ENCODE results near the gene PARP16. TPM values are rescaled to one million over a fixed set of nuclear protein-coding genes. Genes with fewer than 3 reads are reported as not detected.

The PARP16 gene
- total RNA-seq, 3 donors from 2014 or later (not counting 1 experiment from before 2014, with no cell fraction given), result 11.7 to 19.3 (median 16.4) TPM

- H3K27me3 ChIP-seq (ENCODE audit: control insufficient read depth, insufficient read depth, low read length), result no peaks in the 10 kb centered on the region
- 81% methylated on average over 5 of the region's 5 CpGs for WGBS (ENCODE audit: insufficient coverage)
Measured at GRCh38 chr15:65333856-65334255, 47.2 kb upstream of the PARP16 start.

GRCh38 chr15:65333148-65333820, 46.6 kb upstream of the PARP16 start:
- no peak for TF ChIP-seq CTCF (IDR thresholded peaks at IDR 0.05)
- Mint-ChIP-seq H3K4me3 (no peak overlapping the region), H3K27me3 (ENCODE audit: low read depth in 2 of 2) (no peaks in the 10 kb centered on the region), H3K9me3 (no peaks in the 10 kb centered on the region), H3K4me1 (no peaks in the 10 kb centered on the region), H3K36me3 (no peaks in the 10 kb centered on the region), H3K27ac (no peak overlapping the region)
- H3K4me1 ChIP-seq (ENCODE audit: control insufficient read depth, insufficient read depth, low read length), result no peaks in the 10 kb centered on the region
- H3K27me3 ChIP-seq (ENCODE audit: control insufficient read depth, insufficient read depth, low read length), result no peaks in the 10 kb centered on the region
- no peaks in the 10 kb centered on the region for H3K36me3 ChIP-seq (ENCODE audit: control insufficient read depth, insufficient read depth, low read length)
- no peak overlapping the region for H3K27ac ChIP-seq (ENCODE audit: low read length)
- no peak overlapping the region for H3K4me3 ChIP-seq (ENCODE audit: low read length)
- ATAC-seq (no peak), DNase-seq (no peak)
- 78% methylated on average over 16 of the region's 16 CpGs for WGBS (ENCODE audit: insufficient coverage)
- no peaks in the 10 kb centered on the region for H3K9me3 ChIP-seq (ENCODE audit: control insufficient read depth, insufficient read depth, low read length)
- intact Hi-C loops (cut with micrococcal nuclease), result no loop called here

More at GRCh38 chr15:65333856-65334255, 47.2 kb upstream of the PARP16 start:
- Histone ChIP-seq H3K4me3 (ENCODE audit: low read length) (no peak overlapping the region), H3K36me3 (ENCODE audit: control insufficient read depth, insufficient read depth, low read length) (no peaks in the 10 kb centered on the region), H3K4me1 (ENCODE audit: control insufficient read depth, insufficient read depth, low read length) (no peaks in the 10 kb centered on the region), H3K27ac (ENCODE audit: low read length) (no peak overlapping the region), H3K9me3 (ENCODE audit: control insufficient read depth, insufficient read depth, low read length) (no peaks in the 10 kb centered on the region)
- no peaks in the 10 kb centered on the region for H3K9me3 Mint-ChIP-seq
- no peak for TF ChIP-seq CTCF (IDR thresholded peaks at IDR 0.05)
- ATAC-seq (no peak), DNase-seq (no peak)
- no peaks in the 10 kb centered on the region for H3K4me1 Mint-ChIP-seq
- H3K36me3 Mint-ChIP-seq, result no peaks in the 10 kb centered on the region
- no peak overlapping the region for H3K4me3 Mint-ChIP-seq
- H3K27ac Mint-ChIP-seq, result no peak overlapping the region
- H3K27me3 Mint-ChIP-seq (ENCODE audit: low read depth in 2 of 2), result no peaks in the 10 kb centered on the region
- intact Hi-C loops (cut with micrococcal nuclease), result no loop called here

- H3K27ac ChIP-seq (ENCODE audit: low read length), result no peak overlapping the region
- Mint-ChIP-seq H3K27me3 (ENCODE audit: low read depth in 2 of 2) (no peaks in the 10 kb centered on the region), H3K27ac (no peak overlapping the region), H3K9me3 (no peaks in the 10 kb centered on the region), H3K4me3 (no peak overlapping the region), H3K36me3 (no peaks in the 10 kb centered on the region), H3K4me1 (no peaks in the 10 kb centered on the region)
- H3K36me3 ChIP-seq (ENCODE audit: control insufficient read depth, insufficient read depth, low read length), result no peaks in the 10 kb centered on the region
- intact Hi-C loops (cut with micrococcal nuclease), result no loop called here
- no peak for DNase-seq
- H3K9me3 ChIP-seq (ENCODE audit: control insufficient read depth, insufficient read depth, low read length), result no peaks in the 10 kb centered on the region
- H3K27me3 ChIP-seq (ENCODE audit: control insufficient read depth, insufficient read depth, low read length), result no peaks in the 10 kb centered on the region
- 92% methylated on average over 27 of the region's 31 CpGs for WGBS (ENCODE audit: insufficient coverage)
- ATAC-seq, result no peak
- no peak for TF ChIP-seq CTCF (IDR thresholded peaks at IDR 0.05)
- H3K4me1 ChIP-seq (ENCODE audit: control insufficient read depth, insufficient read depth, low read length), result no peaks in the 10 kb centered on the region
- no peak overlapping the region for H3K4me3 ChIP-seq (ENCODE audit: low read length)
Measured at GRCh38 chr15:65332391-65333147, 45.9 kb upstream of the PARP16 start.
